ENCODE data around the gene NDUFAF2. TPM values are rescaled to one million over a fixed set of nuclear protein-coding genes. Genes with fewer than 3 reads are reported as not detected.
"Not testable (repeated sequence)": the region's sequence is repeated elsewhere in the genome, so short reads cannot be mapped to it uniquely, and the experiment has no call there.

NDUFAF2 gene
- polyA plus RNA-seq, 3 donors from 2014 or later, result 15.7 to 23.2 (median 20.4) TPM

GRCh38 chr5:60960591-60960990 lies 15.6 kb downstream of the NDUFAF2 start:
- Mint-ChIP-seq H3K4me1 (peaks cover 0 to 3% of the 10 kb centered on the region in 2 donors), H3K27me3 (ENCODE audit: low read depth in 3 of 3) (peaks cover 0 to 1% (median 0%) of the 10 kb centered on the region in 3 donors), H3K36me3 (no peaks in the 10 kb centered on the region), H3K4me3 (no peak overlapping the region), H3K27ac (no peak overlapping the region), H3K9me3 (no peaks in the 10 kb centered on the region)
- no peak for DNase-seq

DNA sequence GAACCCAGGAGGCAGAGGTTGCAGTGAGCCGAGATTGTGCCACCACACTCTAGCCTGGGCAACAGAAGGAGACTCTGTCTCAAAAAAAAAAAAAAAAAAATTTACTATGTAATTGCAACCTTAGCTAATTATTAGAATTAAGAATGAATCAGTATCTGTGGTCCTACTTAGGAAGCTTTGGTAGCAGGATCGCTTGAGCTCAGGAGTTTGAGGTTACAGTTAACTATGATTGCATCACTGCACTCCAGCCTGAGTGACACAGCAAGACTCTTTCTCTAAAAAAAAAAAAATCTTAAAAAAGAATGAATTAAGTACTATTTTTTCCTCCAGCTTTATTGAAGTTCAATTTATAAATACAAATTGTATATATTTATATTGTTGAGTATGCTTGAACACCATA lies 16.7 kb downstream of the NDUFAF2 start:
- DNase-seq, result no peak
- no peak overlapping the region for H3K27ac Mint-ChIP-seq
- peaks cover 0 to 1% (median 0%) of the 10 kb centered on the region in 3 donors for H3K27me3 Mint-ChIP-seq (ENCODE audit: low read depth in 3 of 3)
- no peak overlapping the region for H3K4me3 Mint-ChIP-seq
- H3K9me3 Mint-ChIP-seq, result peaks cover 0 to 5% (median 1%) of the 10 kb centered on the region in 6 donors
- peaks cover 0 to 3% of the 10 kb centered on the region in 2 donors for H3K4me1 Mint-ChIP-seq
- peaks cover 0 to 4% (median 0%) of the 10 kb centered on the region in 3 donors for H3K36me3 Mint-ChIP-seq

DNA sequence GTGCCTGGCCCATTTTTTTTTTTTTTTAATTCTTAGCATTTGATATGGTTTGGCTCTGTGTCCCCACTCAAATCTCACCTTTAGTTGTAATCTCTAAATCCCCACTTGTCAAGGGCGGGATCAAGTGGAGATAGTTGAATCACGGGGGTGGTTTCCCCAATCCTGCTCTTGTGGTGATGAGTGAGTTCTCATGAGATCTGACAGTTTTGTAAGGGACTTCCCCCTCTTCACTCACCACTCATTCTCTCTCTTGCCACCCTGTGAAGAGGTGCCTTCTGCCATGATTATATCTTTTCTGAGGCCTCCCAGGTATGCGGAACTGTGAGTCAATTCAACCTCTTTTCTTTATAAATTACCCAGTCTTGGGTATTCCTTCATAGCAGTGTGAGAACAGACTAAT lies 27.2 kb downstream of the NDUFAF2 start:
- H3K4me3 Mint-ChIP-seq, result no peak overlapping the region
- peaks cover 3 to 32% (median 15%) of the 10 kb centered on the region in 6 donors for H3K9me3 Mint-ChIP-seq
- DNase-seq, result no peak
- H3K36me3 Mint-ChIP-seq, result peaks cover 0 to 11% (median 6%) of the 10 kb centered on the region in 3 donors
- H3K27me3 Mint-ChIP-seq (ENCODE audit: low read depth in 3 of 3), result peaks cover 0 to 2% (median 0%) of the 10 kb centered on the region in 3 donors
- H3K27ac Mint-ChIP-seq, result peak overlapping the region in 2 of 6 donors; percentile 4 to 43
- peaks cover 3 to 10% of the 10 kb centered on the region in 2 donors for H3K4me1 Mint-ChIP-seq

DNA sequence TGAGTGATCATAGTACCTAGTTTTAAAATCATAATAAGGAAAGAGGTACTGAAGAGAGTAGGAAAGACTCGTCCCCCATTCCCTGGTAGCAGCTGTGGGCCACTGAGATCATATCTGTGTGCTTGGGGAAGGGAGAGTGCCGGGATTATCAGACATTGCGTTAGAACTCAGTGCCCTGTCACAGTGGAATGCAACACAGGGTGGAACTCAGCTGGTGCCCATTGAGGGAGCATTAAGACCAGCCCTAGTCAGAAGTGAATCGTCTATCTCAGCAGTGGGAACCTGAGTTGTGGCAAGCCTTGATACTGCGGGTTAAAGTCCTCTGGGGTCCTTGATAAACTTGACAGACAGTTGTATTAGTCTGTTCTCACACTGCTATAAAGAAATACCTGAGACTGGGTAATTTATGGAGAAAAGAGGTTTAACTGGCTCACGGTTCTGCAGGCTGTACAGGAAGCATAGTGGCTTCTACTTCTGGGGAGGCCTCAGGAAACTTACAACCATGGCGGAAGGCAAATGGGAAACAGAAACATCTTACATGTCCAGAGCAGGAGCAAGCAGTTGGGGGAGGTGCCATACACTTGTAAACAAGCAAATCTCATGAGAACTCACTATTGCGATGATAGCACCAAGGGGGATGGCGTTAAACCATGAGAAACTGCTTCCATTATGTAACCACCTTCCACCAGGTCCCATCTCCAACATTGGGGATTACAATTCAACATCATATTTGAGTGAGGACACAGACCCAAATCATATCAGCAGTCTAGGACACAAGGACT lies 33.1 kb downstream of the NDUFAF2 start:
- Mint-ChIP-seq H3K27me3 (ENCODE audit: low read depth in 3 of 3) (peaks cover 0 to 2% (median 0%) of the 10 kb centered on the region in 3 donors), H3K36me3 (peaks cover 5 to 15% (median 13%) of the 10 kb centered on the region in 3 donors), H3K4me1 (no peaks in the 10 kb centered on the region), H3K9me3 (peaks cover 0 to 21% (median 10%) of the 10 kb centered on the region in 6 donors), H3K4me3 (no peak overlapping the region), H3K27ac (no peak overlapping the region)
- no peak for DNase-seq

DNA sequence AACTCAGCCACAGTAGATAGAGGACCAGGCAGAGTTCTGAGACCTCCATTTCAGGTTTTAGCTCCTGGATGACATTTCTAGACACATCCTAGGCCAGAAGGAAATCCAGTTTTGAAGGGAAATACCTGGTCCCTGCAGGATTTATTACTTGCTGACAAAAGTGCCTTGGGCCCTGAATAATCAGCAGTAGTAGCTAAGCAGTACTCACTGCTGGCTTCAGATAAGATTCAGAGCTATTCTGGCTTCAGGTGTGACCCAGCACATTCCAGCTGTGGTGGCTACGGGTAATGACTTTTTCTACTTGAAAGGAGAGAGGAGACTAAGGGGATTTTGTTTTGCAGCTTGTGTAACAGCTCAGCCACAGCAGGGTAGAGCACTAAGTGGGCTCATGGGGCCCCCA lies 34.0 kb downstream of the NDUFAF2 start:
- H3K27me3 Mint-ChIP-seq (ENCODE audit: low read depth in 3 of 3), result peaks cover 0 to 2% (median 0%) of the 10 kb centered on the region in 3 donors
- H3K4me1 Mint-ChIP-seq, result no peaks in the 10 kb centered on the region
- H3K4me3 Mint-ChIP-seq, result no peak overlapping the region
- no peak for DNase-seq
- no peak overlapping the region for H3K27ac Mint-ChIP-seq
- H3K36me3 Mint-ChIP-seq, result peaks cover 5 to 15% (median 13%) of the 10 kb centered on the region in 3 donors
- H3K9me3 Mint-ChIP-seq, result peaks cover 0 to 21% (median 10%) of the 10 kb centered on the region in 6 donors

DNA sequence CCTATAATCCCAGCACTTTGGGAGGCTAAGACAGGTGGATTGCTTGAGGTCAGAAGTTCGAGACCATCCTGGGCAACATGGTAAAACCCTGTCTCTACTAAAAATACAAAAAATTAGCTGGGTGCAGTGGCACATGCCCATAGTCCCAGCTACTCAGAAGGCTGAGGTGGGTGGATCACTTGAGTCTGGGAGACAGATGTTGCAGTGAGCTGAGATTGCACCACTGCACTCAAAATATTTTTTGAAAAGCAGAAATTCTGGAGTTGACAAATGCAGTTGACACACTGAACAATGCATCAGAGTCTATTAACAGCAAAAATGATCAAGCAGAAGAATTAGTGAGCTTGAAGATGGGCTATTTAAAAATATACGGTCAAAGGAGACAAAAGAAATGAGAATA lies 35.5 kb downstream of the NDUFAF2 start:
- peaks cover 8 to 15% (median 11%) of the 10 kb centered on the region in 3 donors for H3K36me3 Mint-ChIP-seq
- H3K27ac Mint-ChIP-seq, result no peak overlapping the region

GRCh38 chr5:60982127-60982526 lies 37.1 kb downstream of the NDUFAF2 start:
- H3K27me3 Mint-ChIP-seq (ENCODE audit: low read depth in 3 of 3); H3K4me1 Mint-ChIP-seq; H3K4me3 Mint-ChIP-seq; H3K27ac Mint-ChIP-seq; DNase-seq: not testable (repeated sequence)
- peaks cover 8 to 18% (median 15%) of the 10 kb centered on the region in 3 donors for H3K36me3 Mint-ChIP-seq
- peaks cover 11 to 43% (median 30%) of the 10 kb centered on the region in 6 donors for H3K9me3 Mint-ChIP-seq

More for the DNA sequence above, 35.5 kb downstream of the NDUFAF2 start:
- DNase-seq, result no peak
- H3K27me3 Mint-ChIP-seq (ENCODE audit: low read depth in 3 of 3), result peaks cover 0 to 2% (median 0%) of the 10 kb centered on the region in 3 donors
- no peak overlapping the region for H3K4me3 Mint-ChIP-seq
- peaks cover 7 to 31% (median 19%) of the 10 kb centered on the region in 6 donors for H3K9me3 Mint-ChIP-seq
- H3K4me1 Mint-ChIP-seq, result no peaks in the 10 kb centered on the region

GRCh38 chr5:60989790-60990189 lies 44.8 kb downstream of the NDUFAF2 start:
- peaks cover 0 to 2% of the 10 kb centered on the region in 2 donors for H3K4me1 Mint-ChIP-seq
- H3K9me3 Mint-ChIP-seq, result peaks cover 23 to 47% (median 34%) of the 10 kb centered on the region in 6 donors
- H3K27me3 Mint-ChIP-seq (ENCODE audit: low read depth in 3 of 3), result peaks cover 0 to 2% (median 2%) of the 10 kb centered on the region in 3 donors
- peaks cover 4 to 25% (median 12%) of the 10 kb centered on the region in 3 donors for H3K36me3 Mint-ChIP-seq
- no peak for DNase-seq
- no peak overlapping the region for H3K27ac Mint-ChIP-seq
- H3K4me3 Mint-ChIP-seq, result no peak overlapping the region

DNA sequence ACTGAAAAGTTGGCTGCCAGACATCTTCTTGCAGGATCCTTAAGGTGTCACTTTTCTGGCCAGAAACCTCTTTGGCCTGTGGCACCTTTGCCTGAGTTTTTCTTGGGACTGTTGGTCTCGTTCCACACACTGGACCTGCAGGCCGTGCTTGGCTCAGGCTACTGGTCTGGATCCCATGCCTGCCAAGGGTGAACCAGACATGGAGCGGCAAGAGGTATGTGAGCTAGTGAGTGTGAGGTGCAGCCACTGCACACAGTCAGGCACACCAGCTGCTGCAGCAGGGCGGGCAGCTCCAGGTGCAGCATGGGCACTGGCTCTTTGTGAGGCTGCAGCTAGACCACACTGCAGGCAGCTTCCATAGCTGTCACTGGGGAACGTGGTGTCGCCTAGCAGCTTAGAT lies 47.9 kb downstream of the NDUFAF2 start:
- H3K4me3 Mint-ChIP-seq, result no peak overlapping the region
- DNase-seq, result no peak
- peaks cover 6 to 25% (median 10%) of the 10 kb centered on the region in 6 donors for H3K9me3 Mint-ChIP-seq
- H3K4me1 Mint-ChIP-seq, result no peaks in the 10 kb centered on the region
- H3K27me3 Mint-ChIP-seq (ENCODE audit: low read depth in 3 of 3), result peaks cover 0 to 2% (median 2%) of the 10 kb centered on the region in 3 donors
- H3K36me3 Mint-ChIP-seq, result peaks cover 4 to 17% (median 14%) of the 10 kb centered on the region in 3 donors
- H3K27ac Mint-ChIP-seq, result no peak overlapping the region

GRCh38 chr5:60993425-60993824 lies 48.4 kb downstream of the NDUFAF2 start:
- H3K9me3 Mint-ChIP-seq, result peaks cover 6 to 24% (median 10%) of the 10 kb centered on the region in 6 donors
- H3K36me3 Mint-ChIP-seq, result peaks cover 4 to 17% (median 14%) of the 10 kb centered on the region in 3 donors
- DNase-seq, result no peak
- H3K27ac Mint-ChIP-seq, result no peak overlapping the region
- H3K27me3 Mint-ChIP-seq (ENCODE audit: low read depth in 3 of 3), result peaks cover 0 to 2% (median 2%) of the 10 kb centered on the region in 3 donors
- no peak overlapping the region for H3K4me3 Mint-ChIP-seq
- no peaks in the 10 kb centered on the region for H3K4me1 Mint-ChIP-seq

DNA sequence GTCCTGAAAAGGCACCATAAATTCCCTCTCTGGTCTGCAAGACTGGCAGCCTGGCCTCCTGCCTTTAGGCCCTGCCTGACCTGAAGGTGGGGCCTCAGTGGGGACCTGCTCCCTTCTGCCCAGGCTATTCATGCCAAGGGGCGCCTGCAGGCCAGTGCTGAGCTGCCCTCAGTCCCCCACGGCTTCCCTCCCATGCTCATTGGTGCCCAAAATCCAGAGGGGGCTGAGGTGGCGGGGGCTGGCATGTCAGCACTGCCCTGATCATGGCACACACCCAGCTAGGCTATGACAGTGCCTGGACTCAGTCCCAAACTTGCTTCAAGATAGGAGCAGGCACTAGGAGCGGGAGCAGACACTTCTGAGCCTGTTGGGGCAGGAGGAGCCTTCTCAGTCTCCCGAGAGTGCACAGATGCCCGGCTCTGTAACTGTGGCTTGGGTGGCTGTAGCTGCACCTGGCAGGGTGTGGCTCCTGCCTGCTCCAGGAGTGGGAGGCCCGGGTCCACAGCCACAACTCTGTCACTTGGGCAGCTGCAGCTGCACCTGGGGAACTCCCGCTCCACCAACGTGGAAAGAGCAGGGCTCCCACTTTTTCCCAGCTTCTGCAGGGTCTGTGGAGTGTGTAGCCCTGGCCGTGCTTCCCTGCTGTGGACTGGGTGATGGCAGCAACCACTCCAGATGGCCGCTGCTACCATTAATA lies 49.0 kb downstream of the NDUFAF2 start:
- peaks cover 4 to 17% (median 14%) of the 10 kb centered on the region in 3 donors for H3K36me3 Mint-ChIP-seq
- no peak overlapping the region for H3K4me3 Mint-ChIP-seq
- peaks cover 0 to 2% (median 0%) of the 10 kb centered on the region in 3 donors for H3K27me3 Mint-ChIP-seq (ENCODE audit: low read depth in 3 of 3)
- no peaks in the 10 kb centered on the region for H3K4me1 Mint-ChIP-seq
- peaks cover 6 to 18% (median 8%) of the 10 kb centered on the region in 6 donors for H3K9me3 Mint-ChIP-seq
- H3K27ac Mint-ChIP-seq, result no peak overlapping the region
- DNase-seq, result no peak

- Mint-ChIP-seq H3K4me1 (peaks cover 0 to 2% of the 10 kb centered on the region in 2 donors), H3K4me3 (no peak overlapping the region), H3K27me3 (ENCODE audit: low read depth in 3 of 3) (no peaks in the 10 kb centered on the region), H3K36me3 (peaks cover 4 to 14% (median 9%) of the 10 kb centered on the region in 3 donors), H3K9me3 (peaks cover 0 to 7% (median 0%) of the 10 kb centered on the region in 6 donors), H3K27ac (no peak overlapping the region)
- DNase-seq, result no peak
Measured at GRCh38 chr5:60996368-60996767, 51.4 kb downstream of the NDUFAF2 start.

- no peak for DNase-seq
- no peaks in the 10 kb centered on the region for H3K27me3 Mint-ChIP-seq (ENCODE audit: low read depth in 3 of 3)
- H3K4me1 Mint-ChIP-seq, result peaks cover 0 to 2% of the 10 kb centered on the region in 2 donors
- H3K36me3 Mint-ChIP-seq, result peaks cover 4 to 9% (median 6%) of the 10 kb centered on the region in 3 donors
- H3K27ac Mint-ChIP-seq, result no peak overlapping the region
- no peak overlapping the region for H3K4me3 Mint-ChIP-seq
- peaks cover 0 to 4% (median 0%) of the 10 kb centered on the region in 6 donors for H3K9me3 Mint-ChIP-seq
Measured at GRCh38 chr5:60997721-60998120, 52.7 kb downstream of the NDUFAF2 start.

DNA sequence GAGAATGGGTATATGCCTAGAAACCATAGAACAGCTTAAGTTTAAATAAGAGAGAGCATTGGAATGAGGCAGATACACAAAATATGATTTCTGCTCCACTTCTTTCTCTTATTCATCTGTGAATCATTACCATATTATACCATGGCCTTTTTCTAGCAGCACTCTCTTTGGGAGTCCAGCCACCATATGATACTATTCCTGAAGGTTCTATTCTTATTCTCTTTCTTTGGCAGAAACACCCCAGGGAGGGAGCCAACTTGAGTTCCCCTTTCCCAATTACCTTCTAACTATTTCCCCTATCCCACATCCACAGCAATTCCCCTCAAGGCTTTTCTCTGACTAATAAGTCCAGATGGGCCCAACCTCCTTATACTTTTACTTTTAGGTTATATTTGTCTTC lies 55.9 kb downstream of the NDUFAF2 start:
- Mint-ChIP-seq H3K27me3 (ENCODE audit: low read depth in 3 of 3) (peaks cover 0 to 2% (median 0%) of the 10 kb centered on the region in 3 donors), H3K9me3 (no peaks in the 10 kb centered on the region), H3K4me3 (no peak overlapping the region), H3K36me3 (no peaks in the 10 kb centered on the region), H3K4me1 (peaks cover 0 to 2% of the 10 kb centered on the region in 2 donors), H3K27ac (no peak overlapping the region)
- no peak for DNase-seq
